GM18520 (cell line): ENCODE measurements around the gene ALK.

Experiments
- ATAC-seq: cut with Tn5 transposase; IDR thresholded peaks from one replicate; pipeline ENCODE4 v1.9.1; 2021; ENCODE audit not compliant: unreplicated experiment

Gene ALK

GRCh38 chr2:29549069-29549380 lies 372.4 kb downstream of the ALK start:
- ATAC-seq, result no peak

- ATAC-seq, result no peak
Observed at GRCh38 chr2:29544917-29545316, 376.5 kb downstream of the ALK start.

- no peak for ATAC-seq
Observed at GRCh38 chr2:29544031-29544430, 377.4 kb downstream of the ALK start.

GRCh38 chr2:29535188-29535587 lies 386.2 kb downstream of the ALK start:
- ATAC-seq, result no peak

GRCh38 chr2:29532436-29532835 lies 388.9 kb downstream of the ALK start:
- no peak for ATAC-seq

- no peak for ATAC-seq
Observed at GRCh38 chr2:29531626-29532025, 389.8 kb downstream of the ALK start.

GRCh38 chr2:29530281-29530680 lies 391.1 kb downstream of the ALK start:
- no peak for ATAC-seq

- ATAC-seq, result no peak
Observed at GRCh38 chr2:29528891-29529520, 392.4 kb downstream of the ALK start.

- ATAC-seq, result no peak
Observed at GRCh38 chr2:29528371-29528770, 393.0 kb downstream of the ALK start.

GRCh38 chr2:29527947-29528346 lies 393.4 kb downstream of the ALK start:
- no peak for ATAC-seq

GRCh38 chr2:29526587-29527586 lies 394.5 kb downstream of the ALK start:
- no peak for ATAC-seq

- ATAC-seq, result no peak
Observed at GRCh38 chr2:29525921-29526320, 395.5 kb downstream of the ALK start.

- ATAC-seq, result no peak
Observed at GRCh38 chr2:29524652-29525051, 396.7 kb downstream of the ALK start.

- ATAC-seq, result no peak
Observed at GRCh38 chr2:29522951-29523669, 398.3 kb downstream of the ALK start.

- no peak for ATAC-seq
Observed at GRCh38 chr2:29520001-29520400, 401.4 kb downstream of the ALK start.

GRCh38 chr2:29519338-29519925 lies 402.0 kb downstream of the ALK start:
- no peak for ATAC-seq

- ATAC-seq, result no peak
Observed at GRCh38 chr2:29518646-29519337, 402.6 kb downstream of the ALK start.

GRCh38 chr2:29518010-29518409 lies 403.4 kb downstream of the ALK start:
- ATAC-seq, result no peak

GRCh38 chr2:29517413-29517812 lies 404.0 kb downstream of the ALK start:
- no peak for ATAC-seq

- ATAC-seq, result no peak
Observed at GRCh38 chr2:29516767-29517166, 404.6 kb downstream of the ALK start.

- no peak for ATAC-seq
Observed at GRCh38 chr2:29509878-29510277, 411.5 kb downstream of the ALK start.
